Trophoblast cell (in vitro differentiated cells and primary cell): Measurements from ENCODE around the gene CA11.
A peak's percentile ranks its signal among the peaks of the same experiment; 100 is the strongest.

Source experiments
- DNase-seq, 2 donors: peaks; one replicate each; pipeline ENCODE4 v3.0.0-alpha.2; 2016
- H2AFZ ChIP-seq: 2 replicates; pipeline ENCODE4 v1.6.1; 2013; ENCODE audit warnings: low read length, moderate library complexity, mild to moderate bottlenecking; ENCODE audit not compliant: insufficient read depth, poor library complexity
- H2AK5ac ChIP-seq: 2 replicates; pipeline ENCODE4 v1.6.1; 2013; ENCODE audit warnings: mild to moderate bottlenecking, low read length
- H2BK120ac ChIP-seq: 2 replicates; pipeline ENCODE4 v1.6.1; 2013; ENCODE audit warnings: low read length, mild to moderate bottlenecking, moderate library complexity; ENCODE audit not compliant: insufficient read depth, poor library complexity
- H2BK12ac ChIP-seq: 2 replicates; pipeline ENCODE4 v1.6.1; 2013; ENCODE audit warnings: mild to moderate bottlenecking, low read length, moderate library complexity
- H2BK5ac ChIP-seq: 2 replicates; pipeline ENCODE4 v1.6.1; 2013; ENCODE audit warnings: low read length, low read depth, moderate library complexity, mild to moderate bottlenecking; ENCODE audit not compliant: poor library complexity
- H3K14ac ChIP-seq: 2 replicates; pipeline ENCODE4 v1.6.1; 2013; ENCODE audit warnings: mild to moderate bottlenecking, low read length
- H3K18ac ChIP-seq: 2 replicates; pipeline ENCODE4 v1.6.1; 2013; ENCODE audit warnings: mild to moderate bottlenecking, low read length
- H3K23ac ChIP-seq: 2 replicates; pipeline ENCODE4 v1.6.1; 2013; ENCODE audit warnings: low read length
- H3K27ac ChIP-seq: 2 replicates; pipeline ENCODE4 v1.5.1; 2013; ENCODE audit warnings: low read depth, mild to moderate bottlenecking, inconsistent platforms, low read length, moderate library complexity
- H3K27me3 ChIP-seq: 2 replicates; pipeline ENCODE4 v1.6.1; 2013; ENCODE audit warnings: inconsistent platforms, mild to moderate bottlenecking, low read length, moderate library complexity; ENCODE audit not compliant: insufficient read depth
- H3K36me3 ChIP-seq, 2 experiments: 1 replicate in 1 of 2; 2 replicates in 1 of 2; pipeline ENCODE4 v1.6.1; 2013; ENCODE audit warnings: low read length in 2 of 2, mild to moderate bottlenecking in 2 of 2, moderate library complexity in 1 of 2; ENCODE audit not compliant: insufficient read depth in 2 of 2, control insufficient read depth in 1 of 2
- H3K4ac ChIP-seq: 2 replicates; pipeline ENCODE4 v1.6.1; 2013; ENCODE audit warnings: low read depth, mild to moderate bottlenecking, low read length, moderate library complexity
- H3K4me1 ChIP-seq, 2 experiments: 1 replicate in 1 of 2; 2 replicates in 1 of 2; pipeline ENCODE4 v1.6.1; 2013; ENCODE audit warnings: low read length in 2 of 2, mild to moderate bottlenecking in 2 of 2, moderate library complexity in 1 of 2; ENCODE audit not compliant: insufficient read depth in 2 of 2, control insufficient read depth in 1 of 2
- H3K4me2 ChIP-seq: 2 replicates; pipeline ENCODE4 v1.6.1; 2013; ENCODE audit warnings: inconsistent platforms, mild to moderate bottlenecking, low read length, moderate library complexity
- H3K4me3 ChIP-seq: 2 replicates; pipeline ENCODE4 v1.5.1; 2013; ENCODE audit warnings: mild to moderate bottlenecking, low read depth, low read length, inconsistent platforms
- H3K79me1 ChIP-seq: one replicate; pipeline ENCODE4 v1.6.1; 2013; ENCODE audit warnings: low read length
- H3K79me2 ChIP-seq: 2 replicates; pipeline ENCODE4 v1.6.1; 2013; ENCODE audit warnings: low read length, mild to moderate bottlenecking; ENCODE audit not compliant: control insufficient read depth, insufficient read depth, poor library complexity
- H3K9ac ChIP-seq: 2 replicates; pipeline ENCODE4 v1.6.1; 2013; ENCODE audit warnings: mild to moderate bottlenecking, low read length
- H3K9me3 ChIP-seq: 2 replicates; pipeline ENCODE4 v1.6.1; 2013; ENCODE audit warnings: low read depth, mild to moderate bottlenecking, control low read depth, inconsistent platforms, low read length; ENCODE audit not compliant: insufficient read depth
- H4K12ac ChIP-seq: 2 replicates; pipeline ENCODE4 v1.6.1; 2013; ENCODE audit warnings: low read depth, mild to moderate bottlenecking, low read length, moderate library complexity
- H4K8ac ChIP-seq: 2 replicates; pipeline ENCODE4 v1.6.1; 2013; ENCODE audit warnings: low read depth, mild to moderate bottlenecking, low read length, moderate library complexity
- H4K91ac ChIP-seq: one replicate; pipeline ENCODE4 v1.6.1; 2013; ENCODE audit warnings: low read depth, mild to moderate bottlenecking, low read length, moderate library complexity
- WGBS: extraction: QIAGEN DNeasy Blood & Tissue Kit; methylation state at CpG from one replicate; pipeline ENCODE4 v1.1.7; 2013; ENCODE audit warnings: missing lambda C conversion rate; ENCODE audit not compliant: insufficient read length, insufficient coverage; ENCODE audit errors: extremely low coverage; 5-methylcytosine and 5-hydroxymethylcytosine counted together

Gene CA11

GRCh38 chr19:48669903-48670668 is 24.1 kb upstream of the CA11 start:
- H3K79me2 ChIP-seq, result no peaks in the 10 kb centered on the region
- H3K36me3 ChIP-seq, result no peaks in the 10 kb centered on the region
- no peaks in the 10 kb centered on the region for H3K4me1 ChIP-seq
- no peak overlapping the region for H2BK12ac ChIP-seq
- H3K79me1 ChIP-seq, result no peaks in the 10 kb centered on the region
- H3K23ac ChIP-seq, result no peak overlapping the region
- H2AFZ ChIP-seq, result no peak overlapping the region
- no peak overlapping the region for H3K18ac ChIP-seq
- peaks cover 11% of the 10 kb centered on the region for H3K9me3 ChIP-seq
- H3K4me2 ChIP-seq, result no peak overlapping the region
- H3K14ac ChIP-seq, result no peak overlapping the region
- H4K91ac ChIP-seq, result no peak overlapping the region
- no peak for DNase-seq
- no peak overlapping the region for H3K4ac ChIP-seq
- H3K27me3 ChIP-seq, result no peaks in the 10 kb centered on the region
- H4K8ac ChIP-seq, result no peak overlapping the region
- no peak overlapping the region for H2AK5ac ChIP-seq
- H3K4me3 ChIP-seq, result peak overlapping the region; percentile 38
- no peak overlapping the region for H4K12ac ChIP-seq
- no peak overlapping the region for H2BK5ac ChIP-seq
- peak overlapping the region; percentile 2 for H3K9ac ChIP-seq
- H2BK120ac ChIP-seq, result no peak overlapping the region
- WGBS, result no CpG with 5 or more reads among the region's 26 CpGs
- no peak overlapping the region for H3K27ac ChIP-seq

DNA sequence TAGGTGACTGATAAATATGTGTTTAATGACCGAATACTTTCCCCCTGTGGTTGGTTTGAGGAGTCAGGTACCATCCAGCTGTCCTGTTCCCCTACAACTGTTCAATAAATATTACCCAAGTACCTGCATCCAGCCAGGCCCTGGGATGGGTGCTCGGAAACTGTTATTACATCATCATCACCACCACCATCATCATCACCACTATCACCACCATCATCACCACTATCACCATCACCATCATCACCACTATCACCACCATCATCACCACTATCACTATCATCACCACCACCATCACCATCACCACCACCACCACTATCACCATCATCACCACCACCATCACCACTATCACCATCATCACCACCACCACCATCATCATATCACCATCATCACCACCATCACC is 22.8 kb upstream of the CA11 start:
- WGBS, result no CpG with 5 or more reads among the region's 2 CpGs

DNA sequence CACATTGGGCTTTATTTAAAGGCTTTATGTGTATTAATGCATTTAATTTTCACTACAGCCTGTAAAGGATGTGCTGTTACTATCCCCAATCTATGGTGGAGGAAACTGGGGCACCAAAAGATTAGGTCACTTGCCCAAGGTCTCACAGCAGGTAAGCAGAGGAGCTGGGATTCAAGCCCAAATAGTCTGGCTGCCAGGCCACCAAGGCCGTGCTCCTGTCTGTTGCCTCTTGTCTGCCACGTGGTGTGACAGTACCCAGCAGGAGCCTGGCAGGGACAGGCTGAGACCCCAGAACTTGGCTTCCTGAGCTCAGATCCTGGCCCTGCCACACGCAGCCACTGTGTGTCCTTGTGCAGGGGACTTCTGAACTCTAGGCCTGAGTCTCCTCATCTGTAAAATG is 22.3 kb upstream of the CA11 start:
- no peaks in the 10 kb centered on the region for H3K36me3 ChIP-seq
- H3K14ac ChIP-seq, result no peak overlapping the region
- no peaks in the 10 kb centered on the region for H3K4me1 ChIP-seq
- H3K27me3 ChIP-seq, result no peaks in the 10 kb centered on the region
- H2BK12ac ChIP-seq, result no peak overlapping the region
- H3K79me2 ChIP-seq, result no peaks in the 10 kb centered on the region
- no peak overlapping the region for H3K4me3 ChIP-seq
- no peak overlapping the region for H2AFZ ChIP-seq
- H4K12ac ChIP-seq, result no peak overlapping the region
- H2BK5ac ChIP-seq, result no peak overlapping the region
- no peak overlapping the region for H2BK120ac ChIP-seq
- H3K4me2 ChIP-seq, result no peak overlapping the region
- no peak overlapping the region for H3K18ac ChIP-seq
- WGBS, result no CpG with 5 or more reads among the region's 3 CpGs
- no peak overlapping the region for H4K8ac ChIP-seq
- peaks cover 11% of the 10 kb centered on the region for H3K9me3 ChIP-seq
- no peak overlapping the region for H3K9ac ChIP-seq
- no peak for DNase-seq
- H2AK5ac ChIP-seq, result no peak overlapping the region
- no peak overlapping the region for H3K4ac ChIP-seq
- no peak overlapping the region for H3K27ac ChIP-seq
- H4K91ac ChIP-seq, result no peak overlapping the region
- H3K23ac ChIP-seq, result no peak overlapping the region
- H3K79me1 ChIP-seq, result no peaks in the 10 kb centered on the region

More for the DNA sequence above, 22.8 kb upstream of the CA11 start:
- no peak overlapping the region for H4K8ac ChIP-seq
- H3K14ac ChIP-seq, result no peak overlapping the region
- H3K79me2 ChIP-seq, result no peaks in the 10 kb centered on the region
- H3K27ac ChIP-seq, result no peak overlapping the region
- H3K4me3 ChIP-seq, result peak overlapping the region; percentile 49
- DNase-seq, result no peak
- H3K79me1 ChIP-seq, result no peaks in the 10 kb centered on the region
- no peak overlapping the region for H4K91ac ChIP-seq
- H3K9ac ChIP-seq, result no peak overlapping the region
- no peaks in the 10 kb centered on the region for H3K4me1 ChIP-seq
- no peaks in the 10 kb centered on the region for H3K36me3 ChIP-seq
- H3K4me2 ChIP-seq, result no peak overlapping the region
- no peak overlapping the region for H2AFZ ChIP-seq
- no peaks in the 10 kb centered on the region for H3K27me3 ChIP-seq
- no peak overlapping the region for H2BK120ac ChIP-seq
- peaks cover 11% of the 10 kb centered on the region for H3K9me3 ChIP-seq
- no peak overlapping the region for H2BK5ac ChIP-seq
- H3K23ac ChIP-seq, result no peak overlapping the region
- no peak overlapping the region for H4K12ac ChIP-seq
- H3K4ac ChIP-seq, result no peak overlapping the region
- no peak overlapping the region for H3K18ac ChIP-seq
- H2BK12ac ChIP-seq, result no peak overlapping the region
- H2AK5ac ChIP-seq, result no peak overlapping the region

GRCh38 chr19:48665786-48666185 is 19.8 kb upstream of the CA11 start:
- no peak overlapping the region for H3K4me3 ChIP-seq
- H3K14ac ChIP-seq, result no peak overlapping the region
- H2AFZ ChIP-seq, result no peak overlapping the region
- H3K9ac ChIP-seq, result no peak overlapping the region
- no peak overlapping the region for H3K23ac ChIP-seq
- no peaks in the 10 kb centered on the region for H3K79me1 ChIP-seq
- H3K79me2 ChIP-seq, result no peaks in the 10 kb centered on the region
- no CpG with 5 or more reads among the region's 6 CpGs for WGBS
- H3K9me3 ChIP-seq, result peaks cover 11% of the 10 kb centered on the region
- H3K27ac ChIP-seq, result no peak overlapping the region
- no peaks in the 10 kb centered on the region for H3K36me3 ChIP-seq
- H3K4me2 ChIP-seq, result no peak overlapping the region
- no peak overlapping the region for H3K18ac ChIP-seq
- no peaks in the 10 kb centered on the region for H3K27me3 ChIP-seq
- no peak overlapping the region for H3K4ac ChIP-seq
- H2AK5ac ChIP-seq, result no peak overlapping the region
- H2BK120ac ChIP-seq, result no peak overlapping the region
- no peak overlapping the region for H4K91ac ChIP-seq
- no peak for DNase-seq
- no peak overlapping the region for H4K8ac ChIP-seq
- no peak overlapping the region for H2BK12ac ChIP-seq
- H4K12ac ChIP-seq, result no peak overlapping the region
- H3K4me1 ChIP-seq, result no peaks in the 10 kb centered on the region
- no peak overlapping the region for H2BK5ac ChIP-seq
